ENCODE data around the gene JADE1. TPM values are rescaled to one million over a fixed set of nuclear protein-coding genes. Genes with fewer than 3 reads are reported as not detected.

The JADE1 gene
- total and polyA plus RNA-seq, 2 of the 13 experiments (the other 11 are each of a cell fraction or from before 2014, with no cell fraction given), result 5.4 to 19.3 TPM

GRCh38 chr4:128809477-128810330 is at the start of gene JADE1 (continued):
- TF ChIP-seq ZNF564 (CRISPR knock-in tag; IDR thresholded peaks at IDR 0.05) (0 out of 2 replicates have a peak, but pooled peaks have one; percentile 33), HNF4G (IDR thresholded peaks at IDR 0.05; ENCODE audit: borderline replicate concordance, low read depth, low read length) (peak; percentile 16; the same call in 1 of the 2 replicates), HNF4G (CRISPR knock-in tag; IDR thresholded peaks at IDR 0.05; ENCODE audit: borderline replicate concordance, low read depth) (no peak), RORA (CRISPR knock-in tag; IDR thresholded peaks at IDR 0.05) (no peak)
- TF ChIP-seq, protein P1, sequence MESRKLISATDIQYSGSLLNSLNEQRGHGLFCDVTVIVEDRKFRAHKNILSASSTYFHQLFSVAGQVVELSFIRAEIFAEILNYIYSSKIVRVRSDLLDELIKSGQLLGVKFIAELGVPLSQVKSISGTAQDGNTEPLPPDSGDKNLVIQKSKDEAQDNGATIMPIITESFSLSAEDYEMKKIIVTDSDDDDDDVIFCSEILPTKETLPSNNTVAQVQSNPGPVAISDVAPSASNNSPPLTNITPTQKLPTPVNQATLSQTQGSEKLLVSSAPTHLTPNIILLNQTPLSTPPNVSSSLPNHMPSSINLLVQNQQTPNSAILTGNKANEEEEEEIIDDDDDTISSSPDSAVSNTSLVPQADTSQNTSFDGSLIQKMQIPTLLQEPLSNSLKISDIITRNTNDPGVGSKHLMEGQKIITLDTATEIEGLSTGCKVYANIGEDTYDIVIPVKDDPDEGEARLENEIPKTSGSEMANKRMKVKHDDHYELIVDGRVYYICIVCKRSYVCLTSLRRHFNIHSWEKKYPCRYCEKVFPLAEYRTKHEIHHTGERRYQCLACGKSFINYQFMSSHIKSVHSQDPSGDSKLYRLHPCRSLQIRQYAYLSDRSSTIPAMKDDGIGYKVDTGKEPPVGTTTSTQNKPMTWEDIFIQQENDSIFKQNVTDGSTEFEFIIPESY (CRISPR knock-in tag; IDR thresholded peaks at IDR 0.05), result 0 out of 2 replicates have a peak, but pooled peaks have one; percentile 14

GRCh38 chr4:128766781-128767180 is 42.7 kb upstream of the JADE1 start:
- Histone ChIP-seq H4K20me1 (ENCODE audit: insufficient read depth, low read length) (no peaks in the 10 kb centered on the region), H3K9ac (ENCODE audit: insufficient read depth, low read depth, low read length) (no peak overlapping the region), H3K4me2 (ENCODE audit: low read depth, low read length) (no peak overlapping the region), H3K4me3 (replicated peaks in 1 of 3; ENCODE audit: insufficient read depth in 1 of 3, low read depth in 2 of 3, low read length in 3 of 3) (no peak overlapping the region), H3K9me3 (ENCODE audit: low read length) (no peaks in the 10 kb centered on the region), H2AFZ (ENCODE audit: low read length) (no peak overlapping the region), H3K36me3 (replicated peaks in 1 of 2; ENCODE audit: control insufficient read depth in 1 of 2, insufficient read depth in 2 of 2, low read length in 2 of 2) (no peaks in the 10 kb centered on the region), H3K4me1 (ENCODE audit: insufficient read depth, low read length) (no peaks in the 10 kb centered on the region), H3K27ac (ENCODE audit: extremely low read length, insufficient read depth, low read length) (no peak overlapping the region), H3K27me3 (ENCODE audit: control insufficient read depth in 1 of 2, insufficient read depth in 2 of 2, low read length in 2 of 2) (no peaks in the 10 kb centered on the region), H3K79me2 (ENCODE audit: insufficient read depth, low read length) (no peaks in the 10 kb centered on the region)
- DNase-seq (ENCODE audit: low spot score) (no peak), ATAC-seq (no peak), FAIRE-seq (no peak)
- no TSS peak for BruUV-seq (replicated peaks)
- TF ChIP-seq ZNF282 (IDR thresholded peaks at IDR 0.05; ENCODE audit: partially characterized antibody) (no peak), ZFP36L2 (CRISPR knock-in tag; IDR thresholded peaks at IDR 0.05) (no peak), SP5 (CRISPR knock-in tag; IDR thresholded peaks at IDR 0.05; ENCODE audit: borderline replicate concordance, low read depth) (no peak), AGO1 (IDR thresholded peaks at IDR 0.05; ENCODE audit: low read depth, low read length, poor library complexity, severe bottlenecking) (no peak), MEIS2 (CRISPR knock-in tag; IDR thresholded peaks at IDR 0.05) (no peak), ZNF33A (CRISPR knock-in tag; IDR thresholded peaks at IDR 0.05; ENCODE audit: borderline replicate concordance) (no peak), ZUFSP (CRISPR knock-in tag; IDR thresholded peaks at IDR 0.05; ENCODE audit: borderline replicate concordance) (no peak), SNRNP70 (IDR thresholded peaks at IDR 0.05; ENCODE audit: low read depth, low read length) (no peak), SMARCE1 (IDR thresholded peaks at IDR 0.05; ENCODE audit: borderline replicate concordance) (no peak), AKAP8 (CRISPR knock-in tag; IDR thresholded peaks at IDR 0.05) (no peak), IKZF1 (IDR thresholded peaks at IDR 0.05) (no peak), GZF1 (CRISPR knock-in tag; IDR thresholded peaks at IDR 0.05) (no peak), SRSF1 (optimal IDR thresholded peaks at IDR 0.05; ENCODE audit: low read depth, low read length) (no peak)
- TF ChIP-seq, protein P2, sequence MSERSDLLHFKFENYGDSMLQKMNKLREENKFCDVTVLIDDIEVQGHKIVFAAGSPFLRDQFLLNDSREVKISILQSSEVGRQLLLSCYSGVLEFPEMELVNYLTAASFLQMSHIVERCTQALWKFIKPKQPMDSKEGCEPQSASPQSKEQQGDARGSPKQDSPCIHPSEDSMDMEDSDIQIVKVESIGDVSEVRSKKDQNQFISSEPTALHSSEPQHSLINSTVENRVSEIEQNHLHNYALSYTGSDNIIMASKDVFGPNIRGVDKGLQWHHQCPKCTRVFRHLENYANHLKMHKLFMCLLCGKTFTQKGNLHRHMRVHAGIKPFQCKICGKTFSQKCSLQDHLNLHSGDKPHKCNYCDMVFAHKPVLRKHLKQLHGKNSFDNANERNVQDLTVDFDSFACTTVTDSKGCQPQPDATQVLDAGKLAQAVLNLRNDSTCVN (CRISPR knock-in tag; IDR thresholded peaks at IDR 0.05; ENCODE audit: borderline replicate concordance), result no peak
- ChIA-PET POLR2A (no interaction called here), CTCF (ENCODE audit: low intra/inter-chr PET ratio, low total read pairs) (no interaction called here)
- 19% methylated on average over 4 of the region's 4 CpGs for WGBS (ENCODE audit: low lambda C conversion rate)
- intact Hi-C loops (cut with micrococcal nuclease; ENCODE audit: unreplicated experiment), result no loop called here
- in situ Hi-C loops (cut with HindIII; ENCODE audit: extremely low pct_ligation_motif_present, low pct_unique_long_range_greater_than_20kb), result no loop called here
